Colonic mucosa (tissue), 4 donors: ENCODE results near the gene CD59. TPM values are rescaled to one million over a fixed set of nuclear protein-coding genes. Genes with fewer than 3 reads are reported as not detected.

ENCODE experiments used
- DNase-seq: peaks from one replicate; pipeline ENCODE4 v3.0.0-alpha.2; 2020
- H3K27ac ChIP-seq: fragments of 200-600 bp; one replicate; pipeline ENCODE4 v1.8.0; 2021
- H3K27me3 ChIP-seq: fragments of 200-600 bp; one replicate; pipeline ENCODE4 v1.8.0; 2021
- H3K36me3 ChIP-seq: fragments of 200-600 bp; one replicate; pipeline ENCODE4 v1.8.0; 2021
- H3K4me1 ChIP-seq: fragments of 200-600 bp; one replicate; pipeline ENCODE4 v1.8.0; 2021; ENCODE audit warnings: mild to moderate bottlenecking
- H3K4me3 ChIP-seq: fragments of 200-600 bp; one replicate; pipeline ENCODE4 v1.8.0; 2021
- H3K9ac ChIP-seq, 2 donors: one replicate each; pipeline ENCODE4 v1.7.0; 2013; ENCODE audit warnings: control low read depth in 2 of 2, low read depth in 2 of 2, low read length in 2 of 2
- H3K9me3 ChIP-seq: fragments of 200-600 bp; one replicate; pipeline ENCODE4 v1.8.0; 2021
- CTCF ChIP-seq: fragments of 200-600 bp; IDR thresholded peaks from one replicate; pipeline ENCODE4 v1.8.0; 2022; ENCODE audit warnings: antibody characterized with exemption, mild to moderate bottlenecking
- intact Hi-C: fragments of 100-400 bp; cut with DNase I; formaldehyde crosslinking; loops from one replicate; pipeline ENCODE4 v1.14.1; 2022
- total RNA-seq, 2 donors: library from RNA; stranded (reverse); fragmentation: NEBNext Ultra II Directional in 1 of 2; extraction: Animal tissue kit (Norgen Biotek cat#: 25700) in 1 of 2; gene quantifications; one replicate each; pipeline ENCODE4 v1.2.1, GENCODE V29; 2021
- donor health status: healthy.
- donor health status: DM: no; HTN: no; CAD: no.
- donor health status: DM: no; HTN: no; CAD: no.

The CD59 gene
- total RNA-seq, 2 donors from 2014 or later, result 268 to 399 TPM

GRCh38 chr11:33660962-33661361 lies 75.3 kb downstream of the CD59 start:
- Histone ChIP-seq H3K4me1 (no peaks in the 10 kb centered on the region), H3K27me3 (no peaks in the 10 kb centered on the region), H3K9ac (no peak overlapping the region), H3K27ac (no peak overlapping the region), H3K9me3 (no peaks in the 10 kb centered on the region), H3K36me3 (no peaks in the 10 kb centered on the region), H3K4me3 (no peak overlapping the region)
- intact Hi-C loops, result no loop called here
- no peak for DNase-seq
- no peak for TF ChIP-seq CTCF

- no peak overlapping the region for H3K27ac ChIP-seq
- no peak overlapping the region for H3K9ac ChIP-seq
- no peaks in the 10 kb centered on the region for H3K9me3 ChIP-seq
- intact Hi-C loops, result no loop called here
- H3K27me3 ChIP-seq, result no peaks in the 10 kb centered on the region
- no peak for DNase-seq
- TF ChIP-seq CTCF, result no peak
- H3K4me3 ChIP-seq, result no peak overlapping the region
- no peaks in the 10 kb centered on the region for H3K4me1 ChIP-seq
- no peaks in the 10 kb centered on the region for H3K36me3 ChIP-seq
Measured at GRCh38 chr11:33659370-33660139, 76.7 kb downstream of the CD59 start.

GRCh38 chr11:33658195-33658900 lies 77.9 kb downstream of the CD59 start:
- Histone ChIP-seq H3K4me1 (no peaks in the 10 kb centered on the region), H3K9me3 (no peaks in the 10 kb centered on the region), H3K27ac (no peak overlapping the region), H3K4me3 (no peak overlapping the region), H3K36me3 (no peaks in the 10 kb centered on the region), H3K27me3 (no peaks in the 10 kb centered on the region), H3K9ac (no peak overlapping the region)
- intact Hi-C loops, result no loop called here
- TF ChIP-seq CTCF, result no peak
- no peak for DNase-seq

- no peak overlapping the region for H3K9ac ChIP-seq
- H3K4me3 ChIP-seq, result no peak overlapping the region
- intact Hi-C loops, result no loop called here
Measured at GRCh38 chr11:33657757-33658156, 78.5 kb downstream of the CD59 start.

GRCh38 chr11:33656768-33657167 lies 79.5 kb downstream of the CD59 start:
- Histone ChIP-seq H3K36me3 (no peaks in the 10 kb centered on the region), H3K4me3 (no peak overlapping the region), H3K27me3 (no peaks in the 10 kb centered on the region), H3K9me3 (no peaks in the 10 kb centered on the region), H3K9ac (no peak overlapping the region), H3K4me1 (no peaks in the 10 kb centered on the region), H3K27ac (no peak overlapping the region)
- DNase-seq, result no peak
- intact Hi-C loops, result no loop called here
- TF ChIP-seq CTCF, result no peak

More at GRCh38 chr11:33657757-33658156, 78.5 kb downstream of the CD59 start:
- TF ChIP-seq CTCF, result no peak
- Histone ChIP-seq H3K36me3 (no peaks in the 10 kb centered on the region), H3K4me1 (no peaks in the 10 kb centered on the region), H3K27ac (no peak overlapping the region), H3K27me3 (no peaks in the 10 kb centered on the region), H3K9me3 (no peaks in the 10 kb centered on the region)
- DNase-seq, result no peak
